SK-N-MC (cell line): ENCODE measurements around the gene GDPD1.

ENCODE experiments used
- EZH2 ChIP-seq: fragments of 200-600 bp; sonication (generic); IDR thresholded peaks from one replicate; pipeline ENCODE4 v1.6.1; 2017; ENCODE audit warnings: antibody characterized with exemption
- POLR2AphosphoS5 ChIP-seq: IDR thresholded peaks from 2 replicates; pipeline ENCODE4 v1.6.1; 2012; ENCODE audit warnings: mild to moderate bottlenecking, low read depth, low read length, borderline replicate concordance

DNA sequence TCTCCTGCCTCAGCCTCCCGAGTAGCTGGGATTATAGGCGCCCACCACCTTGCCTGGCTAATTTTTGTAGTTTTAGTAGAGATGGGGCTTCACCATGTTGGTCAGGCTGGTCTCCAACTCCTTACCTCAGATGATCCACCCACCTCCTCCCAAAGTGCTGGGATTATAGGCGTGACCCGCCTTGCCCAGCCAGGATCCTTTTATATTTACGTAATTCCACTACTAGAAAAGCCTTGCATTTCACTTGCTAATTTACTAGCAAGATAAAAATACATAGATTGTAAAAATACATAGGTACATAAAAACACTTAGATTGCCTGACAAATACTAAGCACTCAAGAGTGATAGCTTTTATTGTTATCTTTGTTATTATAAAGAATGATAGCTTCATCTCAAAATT, 47.5 kb downstream of the GDPD1 start:
- TF ChIP-seq EZH2, result no peak
- TF ChIP-seq POLR2AphosphoS5, result no peak
